ENCODE measurements around the gene CHPF. TPM values are rescaled to one million over a fixed set of nuclear protein-coding genes. Genes with fewer than 3 reads are reported as not detected.
A peak's percentile ranks its signal among the peaks of the same experiment; 100 is the strongest.

The CHPF gene
- total RNA-seq, 4 donors from 2014 or later: 44.4 to 67.8 (median 58.4) TPM

- peak overlapping the region; percentile 27 to 99 (median 97) for H3K27ac ChIP-seq (replicated peaks in 1 of 4)
- TF ChIP-seq EP300 (IDR thresholded peaks at IDR 0.05): no peak
- TF ChIP-seq CTCF (IDR thresholded peaks at IDR 0.05): no peak
- peak in 1 of 2 donors; percentile 14 for TF ChIP-seq POLR2AphosphoS5 (IDR thresholded peaks at IDR 0.05)
- no peak for TF ChIP-seq POLR2A (IDR thresholded peaks at IDR 0.05; ENCODE audit: low read depth)
- H3K9me3 ChIP-seq: no peaks in the 10 kb centered on the region
- H3K27me3 ChIP-seq: peaks cover 0 to 25% (median 0%) of the 10 kb centered on the region in 4 donors
- H3K4me3 ChIP-seq: no peak overlapping the region
- no peak for DNase-seq (ENCODE audit: extremely low spot score)
- H3K36me3 ChIP-seq: peaks cover 7 to 70% (median 40%) of the 10 kb centered on the region in 4 donors
- intact Hi-C loops (cut with DNase I): no loop called here
- H3K4me1 ChIP-seq: peaks cover 15 to 40% (median 29%) of the 10 kb centered on the region in 4 donors
- 71% methylated on average over 13 of the region's 14 CpGs for WGBS
Measured at GRCh38 chr2:219491278-219491963, 52.2 kb downstream of the CHPF start.

GRCh38 chr2:219490600-219491130, 52.9 kb downstream of the CHPF start:
- Histone ChIP-seq H3K27ac (replicated peaks in 1 of 4) (peak overlapping the region; percentile 27 to 99 (median 67)), H3K27me3 (peaks cover 0 to 25% (median 0%) of the 10 kb centered on the region in 4 donors), H3K4me3 (no peak overlapping the region), H3K36me3 (peaks cover 7 to 77% (median 44%) of the 10 kb centered on the region in 4 donors), H3K9me3 (no peaks in the 10 kb centered on the region), H3K4me1 (peaks cover 8 to 32% (median 21%) of the 10 kb centered on the region in 4 donors)
- no peak for DNase-seq (ENCODE audit: extremely low spot score)
- TF ChIP-seq CTCF (IDR thresholded peaks at IDR 0.05): no peak
- WGBS: 68% methylated on average over 8 of the region's 10 CpGs
- intact Hi-C loops (cut with DNase I): no loop called here

- DNase-seq (ENCODE audit: extremely low spot score): no peak
- H3K27ac ChIP-seq (replicated peaks in 1 of 4): peak overlapping the region; percentile 27 to 99 (median 45)
- WGBS: 88% methylated on average over 8 of the region's 23 CpGs
- TF ChIP-seq POLR2A (IDR thresholded peaks at IDR 0.05; ENCODE audit: low read depth) (no peak), CTCF (IDR thresholded peaks at IDR 0.05) (peak; percentile 8 to 27 (median 19))
- no peak overlapping the region for H3K4me3 ChIP-seq
- intact Hi-C loops (cut with DNase I): no loop called here
- H3K27me3 ChIP-seq: peaks cover 0 to 29% (median 0%) of the 10 kb centered on the region in 4 donors
- peaks cover 3 to 27% (median 17%) of the 10 kb centered on the region in 4 donors for H3K4me1 ChIP-seq
- H3K36me3 ChIP-seq: peaks cover 7 to 82% (median 46%) of the 10 kb centered on the region in 4 donors
- no peaks in the 10 kb centered on the region for H3K9me3 ChIP-seq
Measured at GRCh38 chr2:219490186-219490585, 53.4 kb downstream of the CHPF start.

GRCh38 chr2:219489315-219489714, 54.3 kb downstream of the CHPF start:
- TF ChIP-seq EP300 (IDR thresholded peaks at IDR 0.05) (no peak), CTCF (IDR thresholded peaks at IDR 0.05) (no peak), POLR2A (IDR thresholded peaks at IDR 0.05; ENCODE audit: low read depth) (no peak), POLR2AphosphoS5 (IDR thresholded peaks at IDR 0.05) (no peak)
- 91% methylated on average over 9 of the region's 9 CpGs for WGBS
- no peak for DNase-seq (ENCODE audit: extremely low spot score)
- Histone ChIP-seq H3K27me3 (peaks cover 0 to 34% (median 2%) of the 10 kb centered on the region in 4 donors), H3K4me1 (peaks cover 9 to 26% (median 15%) of the 10 kb centered on the region in 4 donors), H3K27ac (replicated peaks in 1 of 4) (peak overlapping the region in 3 of 4 donors; percentile 48 to 99 (median 53)), H3K9me3 (no peaks in the 10 kb centered on the region), H3K36me3 (peaks cover 7 to 91% (median 50%) of the 10 kb centered on the region in 4 donors), H3K4me3 (no peak overlapping the region)
- intact Hi-C loops (cut with DNase I): no loop called here

Small RNA genes within 50 kb of the gene (small RNA-seq; reads per million reads assigned to genes)
- gene MIR3132 (0 reads per million in 3 donors), gene RN7SKP213 (0 reads per million in 3 donors)

Other genes with a start within 250 kb of the CHPF start
- gene PTPRN, start 234.4 kb downstream of the CHPF start, total RNA-seq: 1 to 10 TPM; 2.1 to 6.6 (median 4.1) TPM
- gene RESP18, start 211.1 kb downstream of the CHPF start, total RNA-seq: not detected
- gene DNPEP, start 155.9 kb downstream of the CHPF start, total RNA-seq: 100 to 1,000 TPM in 1 of 4 donors, 10 to 100 TPM in 3; 44.9 to 102 (median 61.6) TPM
- gene DES, start 125.4 kb downstream of the CHPF start, total RNA-seq: over 10,000 TPM; 19,781 to 23,770 (median 22,752) TPM
- 100 to 1,000 TPM; 115 to 251 (median 180) TPM for gene SPEG, start 109.0 kb downstream of the CHPF start, total RNA-seq
- 10 to 100 TPM; 16.2 to 32.6 (median 19.9) TPM for gene GMPPA, start 44.9 kb downstream of the CHPF start, total RNA-seq
- not detected for gene ASIC4, start 29.3 kb downstream of the CHPF start, total RNA-seq
- 1 to 10 TPM; 3.7 to 4.7 (median 4.2) TPM for gene TMEM198, start 219 bp upstream of the CHPF start, total RNA-seq
- gene OBSL1, start 27.7 kb upstream of the CHPF start, total RNA-seq: 100 to 1,000 TPM in 2 of 4 donors, 10 to 100 TPM in 2; 51.9 to 123 (median 99.2) TPM
- under 1 TPM in 2 of 4 donors, not detected in 2; 0.45 to 0.75 TPM for gene INHA, start 28.5 kb upstream of the CHPF start, total RNA-seq
- gene STK11IP, start 54.0 kb upstream of the CHPF start, total RNA-seq: 10 to 100 TPM in 3 of 4 donors, 1 to 10 TPM in 1; 8.9 to 24.2 (median 14.3) TPM
- gene SLC4A3, start 83.8 kb upstream of the CHPF start, total RNA-seq: 10 to 100 TPM; 15.0 to 30.4 (median 20.5) TPM